IMR-90 (cell line): Measurements from ENCODE around the gene GXYLT2. TPM values are rescaled to one million over a fixed set of nuclear protein-coding genes. Genes with fewer than 3 reads are reported as not detected.

Source experiments
- ATAC-seq: fragments of 200-7000 bp; cut with Tn5 transposase; 2 replicates; pipeline ENCODE4 v1.9.1; 2020; ENCODE audit warnings: low read depth, mild to moderate bottlenecking, moderate library complexity
- BruUV-seq: library from RNA; stranded (reverse); fragments of 400-500 nt; replicated peaks from 2 replicates; lab custom pipeline; 2021; lab: Mats Ljungman, UMichigan
- CTCF ChIA-PET: fragments of 300-600 bp; formaldehyde crosslinking; extraction: SDS; loops from one replicate; lab custom pipeline; 2021; ENCODE audit warnings: antibody characterized with exemption; lab: Yijun Ruan, JAX
- POLR2A ChIA-PET: fragments of 300-600 bp; sonication (Branson Sonifier 250); formaldehyde crosslinking; loops from one replicate; lab custom pipeline; 2022; ENCODE audit warnings: antibody characterized with exemption; ENCODE audit not compliant: unreplicated experiment; lab: Charles Lee
- DNase-seq: peaks from one replicate; pipeline ENCODE4 v3.0.0; 2013
- H2AFZ ChIP-seq: replicated peaks from 2 replicates; pipeline ENCODE3; 2013; ENCODE audit warnings: low read length, mild to moderate bottlenecking; ENCODE audit not compliant: poor library complexity
- H2AK5ac ChIP-seq: 2 replicates; pipeline ENCODE4 v1.6.1; 2013; ENCODE audit warnings: low read depth, low read length, inconsistent platforms
- H2AK9ac ChIP-seq: replicated peaks from 2 replicates; pipeline ENCODE3; 2013; ENCODE audit warnings: mild to moderate bottlenecking, low read depth, low read length, moderate library complexity; ENCODE audit not compliant: poor library complexity
- H2BK120ac ChIP-seq: 2 replicates; pipeline ENCODE4 v1.6.1; 2013; ENCODE audit warnings: low read depth, low read length, inconsistent platforms
- H2BK15ac ChIP-seq: 3 replicates; pipeline ENCODE4 v1.6.1; 2013; ENCODE audit warnings: low read depth, low read length, inconsistent platforms
- H2BK20ac ChIP-seq: 2 replicates; pipeline ENCODE4 v1.6.1; 2013; ENCODE audit warnings: low read depth, mild to moderate bottlenecking, inconsistent platforms, low read length, moderate library complexity
- H2BK5ac ChIP-seq: 2 replicates; pipeline ENCODE4 v1.6.1; 2013; ENCODE audit warnings: mild to moderate bottlenecking, low read depth, low read length, inconsistent platforms; ENCODE audit not compliant: poor library complexity, severe bottlenecking
- H3K14ac ChIP-seq: replicated peaks from 2 replicates; pipeline ENCODE4 v1.6.1; 2013; ENCODE audit warnings: low read depth, low read length, inconsistent platforms
- H3K18ac ChIP-seq: 2 replicates; pipeline ENCODE4 v1.6.1; 2013; ENCODE audit warnings: low read depth, low read length, control low read depth
- H3K23ac ChIP-seq: 2 replicates; pipeline ENCODE4 v1.6.1; 2013; ENCODE audit warnings: low read depth, low read length, inconsistent platforms
- H3K27ac ChIP-seq: 2 replicates; pipeline ENCODE4 v1.5.1; 2013; ENCODE audit warnings: mild to moderate bottlenecking, control low read depth, low read length; ENCODE audit not compliant: insufficient read depth
- H3K27me3 ChIP-seq: 2 replicates; pipeline ENCODE4 v1.6.1; 2013; ENCODE audit warnings: low read length; ENCODE audit not compliant: control insufficient read depth, insufficient read depth
- H3K36me3 ChIP-seq: 2 replicates; pipeline ENCODE4 v1.6.1; 2013; ENCODE audit warnings: low read length, mixed read lengths; ENCODE audit not compliant: control insufficient read depth, insufficient read depth
- H3K4ac ChIP-seq: 2 replicates; pipeline ENCODE4 v1.6.1; 2013; ENCODE audit warnings: low read depth, low read length, inconsistent platforms
- H3K4me1 ChIP-seq: 2 replicates; pipeline ENCODE4 v1.6.1; 2013; ENCODE audit warnings: low read length, mixed read lengths; ENCODE audit not compliant: control insufficient read depth, insufficient read depth
- H3K4me2 ChIP-seq: 2 replicates; pipeline ENCODE4 v1.6.1; 2013; ENCODE audit warnings: low read depth, mild to moderate bottlenecking, control low read depth, low read length, moderate library complexity
- H3K4me3 ChIP-seq: 2 replicates; pipeline ENCODE4 v1.5.1; 2013; ENCODE audit warnings: low read depth, mild to moderate bottlenecking, control low read depth, low read length, moderate library complexity; ENCODE audit not compliant: insufficient read depth
- H3K56ac ChIP-seq: 2 replicates; pipeline ENCODE4 v1.6.1; 2013; ENCODE audit warnings: low read length, inconsistent platforms; ENCODE audit not compliant: insufficient read depth; ENCODE audit errors: extremely low read depth
- H3K79me1 ChIP-seq, 2 experiments: 2 replicates each; pipeline ENCODE4 v1.6.1; 2013; ENCODE audit warnings: low read length in 2 of 2, inconsistent platforms in 1 of 2, low read depth in 1 of 2
- H3K9ac ChIP-seq: 2 replicates; pipeline ENCODE4 v1.6.1; 2013; ENCODE audit warnings: low read depth, low read length, control low read depth
- H3K9me1 ChIP-seq: 2 replicates; pipeline ENCODE4 v1.6.1; 2013; ENCODE audit warnings: low read length, inconsistent platforms; ENCODE audit not compliant: insufficient read depth
- H3K9me3 ChIP-seq: 2 replicates; pipeline ENCODE4 v1.6.1; 2013; ENCODE audit warnings: low read length; ENCODE audit not compliant: control insufficient read depth, insufficient read depth
- H4K20me1 ChIP-seq: 2 replicates; pipeline ENCODE4 v1.6.1; 2013; ENCODE audit warnings: low read length, inconsistent platforms; ENCODE audit not compliant: insufficient read depth
- H4K5ac ChIP-seq: 2 replicates; pipeline ENCODE4 v1.6.1; 2013; ENCODE audit warnings: mild to moderate bottlenecking, low read depth, low read length, control low read depth
- H4K8ac ChIP-seq, 2 experiments: 2 replicates each; pipeline ENCODE4 v1.6.1; 2013; ENCODE audit warnings: low read depth in 2 of 2, low read length in 2 of 2, control low read depth in 1 of 2, inconsistent platforms in 1 of 2
- H4K91ac ChIP-seq: 2 replicates; pipeline ENCODE4 v1.6.1; 2013; ENCODE audit warnings: low read depth, low read length, inconsistent platforms; ENCODE audit not compliant: insufficient read depth
- BHLHE40 ChIP-seq: fragments of 150-350 bp; IDR thresholded peaks from 2 replicates; pipeline ENCODE4 v1.6.1; 2016; ENCODE audit warnings: mild to moderate bottlenecking, low read depth, low read length
- CEBPB ChIP-seq: IDR thresholded peaks from 2 replicates; pipeline ENCODE4 v1.6.1; 2012; ENCODE audit warnings: low read depth, low read length, improper control_type of control experiment
- FOS ChIP-seq: fragments of 150-350 bp; IDR thresholded peaks from 2 replicates; pipeline ENCODE4 v1.6.1; 2016; ENCODE audit warnings: low read depth, low read length
- MAFK ChIP-seq: IDR thresholded peaks from 2 replicates; pipeline ENCODE4 v1.6.1; 2012; ENCODE audit warnings: low read depth, low read length, improper control_type of control experiment
- MAZ ChIP-seq: IDR thresholded peaks from 2 replicates; pipeline ENCODE4 v1.6.1; 2012; ENCODE audit warnings: low read depth, mild to moderate bottlenecking, low read length, improper control_type of control experiment, moderate library complexity, borderline replicate concordance
- MXI1 ChIP-seq: IDR thresholded peaks from 2 replicates; pipeline ENCODE4 v1.6.1; 2012; ENCODE audit warnings: low read depth, mild to moderate bottlenecking, low read length, moderate library complexity, borderline replicate concordance
- NFE2L2 ChIP-seq: fragments of 150-350 bp; IDR thresholded peaks from 2 replicates; pipeline ENCODE4 v1.6.1; 2016; ENCODE audit warnings: low read depth, mild to moderate bottlenecking, low read length
- RAD21 ChIP-seq: IDR thresholded peaks from 2 replicates; pipeline ENCODE4 v1.6.1; 2012; ENCODE audit warnings: low read length, improper control_type of control experiment
- RCOR1 ChIP-seq: IDR thresholded peaks from 2 replicates; pipeline ENCODE4 v1.6.1; 2012; ENCODE audit warnings: mild to moderate bottlenecking, low read length, improper control_type of control experiment; ENCODE audit not compliant: insufficient replicate concordance
- RFX5 ChIP-seq: IDR thresholded peaks from 2 replicates; pipeline ENCODE4 v1.8.0; 2012; ENCODE audit warnings: low read depth, mild to moderate bottlenecking, low read length, moderate library complexity
- SMC3 ChIP-seq: fragments of 150-350 bp; IDR thresholded peaks from 2 replicates; pipeline ENCODE4 v1.6.1; 2016; ENCODE audit warnings: low read depth, mild to moderate bottlenecking, antibody characterized with exemption, low read length, moderate library complexity
- WGBS, 2 experiments: methylation state at CpG; one replicate each; pipeline versions ENCODE4 v1.1.5 to v1.1.7; 2013; ENCODE audit warnings: missing lambda C conversion rate in 2 of 2; ENCODE audit not compliant: insufficient read length in 1 of 2; ENCODE audit errors: extremely low coverage in 2 of 2; 5-methylcytosine and 5-hydroxymethylcytosine counted together
- dilution Hi-C: fragments of 300-500 bp; cut with HindIII; formaldehyde crosslinking; loops from one replicate; pipeline ENCODE4 v1.14.3; 2018; ENCODE audit warnings: low sequenced_read_pairs; ENCODE audit not compliant: unreplicated experiment
- in situ Hi-C: fragments of 300-500 bp; cut with MboI; formaldehyde crosslinking; loops from 3 replicates; pipeline ENCODE4 v1.14.3; 2019; ENCODE audit warnings: low sequenced_read_pairs, inconsistent platforms, mixed read lengths
- intact Hi-C: fragments of 100-400 bp; cut with micrococcal nuclease; formaldehyde crosslinking; loops from 2 replicates; pipeline ENCODE4 v1.10.0; 2022
- polyA plus RNA-seq, 3 experiments: library from polyadenylated mRNA; depleted of rRNA; stranded (reverse); fragments of >200 nt; gene quantifications; 2 replicates each; pipeline ENCODE4 v1.2.3, GENCODE V29; 2012; ENCODE audit warnings: low replicate concordance in 1 of 3
- total RNA-seq: library from RNA; depleted of rRNA; stranded (reverse); fragments of >200 nt; gene quantifications from 2 replicates; pipeline ENCODE4 v1.2.3, GENCODE V29; 2012
- TF ChIP-seq, protein P1 (sequence below): conservative IDR thresholded peaks from 2 replicates; pipeline ENCODE4 v1.5.1; 2012; ENCODE audit warnings: mild to moderate bottlenecking, low read depth, low read length, improper control_type of control experiment
- TF ChIP-seq, protein P2 (sequence below): fragments of 150-350 bp; IDR thresholded peaks from 2 replicates; pipeline ENCODE4 v1.6.1; 2017; ENCODE audit warnings: mild to moderate bottlenecking, antibody characterized with exemption, low read length, low read depth

GXYLT2 gene
- total and polyA plus RNA-seq, 2 of the 4 experiments (the other 2 are of a cell fraction), result 5.7 to 11.1 TPM

GRCh38 chr3:72912532-72912931, 24.7 kb downstream of the GXYLT2 start:
- Histone ChIP-seq H3K4me2 (no peak overlapping the region), H2BK15ac (no peak overlapping the region), H3K4me3 (no peak overlapping the region), H3K9me1 (peaks cover 6% of the 10 kb centered on the region), H3K36me3 (peaks cover 10% of the 10 kb centered on the region), H3K27ac (no peak overlapping the region), H2AK9ac (no peak overlapping the region), H3K14ac (no peak overlapping the region), H4K91ac (no peak overlapping the region), H3K9me3 (no peaks in the 10 kb centered on the region), H2BK5ac (no peak overlapping the region), H3K9ac (no peak overlapping the region), H3K56ac (no peak overlapping the region), H3K27me3 (no peaks in the 10 kb centered on the region), H4K20me1 (peaks cover 7% of the 10 kb centered on the region), H3K79me1 (no peaks in the 10 kb centered on the region; a peak in 1 of 4 replicates), H3K4me1 (peaks cover 5% of the 10 kb centered on the region), H4K8ac (no peak overlapping the region), H3K23ac (no peak overlapping the region), H2BK20ac (no peak overlapping the region), H3K18ac (no peak overlapping the region), H2AK5ac (no peak overlapping the region), H2BK120ac (no peak overlapping the region), H3K4ac (no peak overlapping the region), H4K5ac (no peak overlapping the region), H2AFZ (no peak overlapping the region)
- WGBS, 2 experiments, result no CpG with 5 or more reads among the region's 2 CpGs
- ATAC-seq (no peak), DNase-seq (no peak)
- ChIA-PET POLR2A (no interaction called here), CTCF (no interaction called here)
- dilution Hi-C loops (no loop called here), intact Hi-C loops (no loop called here), in situ Hi-C loops (no loop called here)
- TF ChIP-seq, protein P1, sequence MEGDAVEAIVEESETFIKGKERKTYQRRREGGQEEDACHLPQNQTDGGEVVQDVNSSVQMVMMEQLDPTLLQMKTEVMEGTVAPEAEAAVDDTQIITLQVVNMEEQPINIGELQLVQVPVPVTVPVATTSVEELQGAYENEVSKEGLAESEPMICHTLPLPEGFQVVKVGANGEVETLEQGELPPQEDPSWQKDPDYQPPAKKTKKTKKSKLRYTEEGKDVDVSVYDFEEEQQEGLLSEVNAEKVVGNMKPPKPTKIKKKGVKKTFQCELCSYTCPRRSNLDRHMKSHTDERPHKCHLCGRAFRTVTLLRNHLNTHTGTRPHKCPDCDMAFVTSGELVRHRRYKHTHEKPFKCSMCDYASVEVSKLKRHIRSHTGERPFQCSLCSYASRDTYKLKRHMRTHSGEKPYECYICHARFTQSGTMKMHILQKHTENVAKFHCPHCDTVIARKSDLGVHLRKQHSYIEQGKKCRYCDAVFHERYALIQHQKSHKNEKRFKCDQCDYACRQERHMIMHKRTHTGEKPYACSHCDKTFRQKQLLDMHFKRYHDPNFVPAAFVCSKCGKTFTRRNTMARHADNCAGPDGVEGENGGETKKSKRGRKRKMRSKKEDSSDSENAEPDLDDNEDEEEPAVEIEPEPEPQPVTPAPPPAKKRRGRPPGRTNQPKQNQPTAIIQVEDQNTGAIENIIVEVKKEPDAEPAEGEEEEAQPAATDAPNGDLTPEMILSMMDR, result no peak
- no peak for TF ChIP-seq CEBPB
- TF ChIP-seq SMC3, result no peak
- TF ChIP-seq BHLHE40, result no peak
- no peak for TF ChIP-seq NFE2L2
- TF ChIP-seq FOS, result no peak
- no peak for TF ChIP-seq RFX5
- no peak for TF ChIP-seq RAD21
- TF ChIP-seq, protein P2, sequence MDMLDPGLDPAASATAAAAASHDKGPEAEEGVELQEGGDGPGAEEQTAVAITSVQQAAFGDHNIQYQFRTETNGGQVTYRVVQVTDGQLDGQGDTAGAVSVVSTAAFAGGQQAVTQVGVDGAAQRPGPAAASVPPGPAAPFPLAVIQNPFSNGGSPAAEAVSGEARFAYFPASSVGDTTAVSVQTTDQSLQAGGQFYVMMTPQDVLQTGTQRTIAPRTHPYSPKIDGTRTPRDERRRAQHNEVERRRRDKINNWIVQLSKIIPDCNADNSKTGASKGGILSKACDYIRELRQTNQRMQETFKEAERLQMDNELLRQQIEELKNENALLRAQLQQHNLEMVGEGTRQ, result no peak
- TF ChIP-seq MXI1, result no peak
- no peak for TF ChIP-seq RCOR1
- no peak for TF ChIP-seq MAZ
- TF ChIP-seq MAFK, result no peak
- no TSS peak for BruUV-seq
